Measurements from ENCODE around the gene HIBADH.

The HIBADH gene

GRCh38 chr7:27662490-27663205 lies at the start of gene HIBADH:
HIBADH (minus strand) TSS chr7:27662883; CDS start chr7:27662788, 95 bp downstream.
- DNase-seq: peak; percentile 96

- DNase-seq: no peak
Measured at GRCh38 chr7:27712217-27712616, 49.5 kb upstream of the HIBADH start.

DNA sequence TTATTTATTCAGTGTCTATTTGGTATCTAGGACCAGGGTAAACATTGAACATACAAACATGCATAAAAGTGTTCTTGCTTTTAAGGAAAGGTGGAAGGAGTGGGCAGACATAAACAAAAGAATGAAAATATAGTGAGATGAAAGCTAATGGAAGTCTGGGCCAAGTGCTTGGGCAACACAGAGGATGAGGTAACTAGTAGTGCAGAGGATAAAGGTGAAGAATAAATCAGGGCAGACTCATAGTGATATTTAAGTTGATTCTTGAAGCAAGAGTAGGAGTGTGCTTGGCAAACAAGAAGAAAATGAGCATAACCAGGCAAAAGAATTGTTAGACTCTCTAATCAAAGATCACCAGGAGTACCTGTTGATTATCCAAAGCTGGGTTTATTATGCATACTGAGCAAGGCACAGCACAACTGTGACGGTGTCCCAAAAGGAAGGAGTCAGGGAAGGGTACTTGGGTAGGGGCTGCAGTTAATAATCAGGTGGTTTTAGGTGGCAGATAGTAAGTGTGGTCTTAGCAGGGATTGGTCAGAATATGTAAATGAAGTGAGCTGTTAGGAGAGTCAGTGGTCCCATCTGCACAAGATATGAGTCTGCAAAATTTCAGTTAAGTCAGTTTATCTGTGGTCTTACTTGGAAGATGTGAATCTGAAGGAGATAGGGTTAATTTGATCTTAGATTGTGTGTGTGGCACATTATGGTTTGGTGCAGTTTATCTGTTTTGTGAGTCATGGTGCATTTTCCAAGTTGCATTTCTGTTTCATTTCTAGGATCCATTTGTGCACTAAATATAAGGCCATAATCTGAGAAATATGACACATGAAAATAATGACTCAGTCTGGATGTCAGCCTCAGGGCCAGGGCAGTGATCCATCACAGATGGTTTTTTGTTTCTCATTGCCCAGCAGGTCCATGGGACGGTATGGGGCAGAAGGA lies 46.7 kb upstream of the HIBADH start:
- no peak for DNase-seq

DNA sequence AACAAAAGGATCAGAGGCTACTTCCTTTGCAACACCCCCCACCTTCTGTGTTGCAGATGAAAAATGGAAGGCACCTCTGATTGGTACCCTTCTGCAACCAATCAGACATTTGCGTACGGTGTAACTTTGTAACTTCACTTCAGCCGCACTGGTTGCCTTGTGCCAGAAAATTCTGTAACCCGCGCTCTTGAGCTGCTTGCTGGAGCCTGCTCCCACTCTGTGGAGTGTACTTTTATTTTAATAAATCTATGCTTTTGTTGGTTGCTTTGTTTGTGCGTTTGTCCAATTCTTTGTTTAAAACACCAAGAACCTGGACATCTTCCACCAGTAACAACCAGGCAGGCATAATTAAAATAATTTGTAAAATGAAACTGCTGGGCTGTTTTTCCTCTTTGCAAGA lies 45.8 kb upstream of the HIBADH start:
- no peak for DNase-seq

DNA sequence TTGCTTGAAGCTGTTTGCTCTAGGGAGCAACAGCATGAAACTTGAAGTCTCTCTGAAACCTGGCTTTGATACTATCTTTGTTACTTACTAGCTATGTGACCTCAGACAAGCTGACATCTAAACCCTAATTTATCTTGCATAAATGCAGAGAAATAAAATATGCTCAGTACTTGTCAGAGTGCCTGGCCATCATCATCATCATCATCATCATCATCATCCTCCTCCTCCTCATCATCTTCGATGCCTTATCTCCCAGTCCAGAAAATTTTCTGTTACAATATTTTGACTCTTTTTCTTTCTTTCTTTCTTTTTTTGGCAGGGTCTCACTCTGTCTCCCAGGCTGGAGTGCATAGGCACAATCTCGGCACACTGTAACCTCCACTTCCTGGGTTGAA lies 42.5 kb upstream of the HIBADH start:
- DNase-seq: no peak

- DNase-seq: no peak
Measured at GRCh38 chr7:27704422-27705199, 41.9 kb upstream of the HIBADH start.

GRCh38 chr7:27703181-27703580 lies 40.5 kb upstream of the HIBADH start:
- DNase-seq: no peak

- DNase-seq: no peak
Measured at GRCh38 chr7:27700501-27700900, 37.8 kb upstream of the HIBADH start.

- no peak for DNase-seq
Measured at GRCh38 chr7:27699751-27700150, 37.1 kb upstream of the HIBADH start.

DNA sequence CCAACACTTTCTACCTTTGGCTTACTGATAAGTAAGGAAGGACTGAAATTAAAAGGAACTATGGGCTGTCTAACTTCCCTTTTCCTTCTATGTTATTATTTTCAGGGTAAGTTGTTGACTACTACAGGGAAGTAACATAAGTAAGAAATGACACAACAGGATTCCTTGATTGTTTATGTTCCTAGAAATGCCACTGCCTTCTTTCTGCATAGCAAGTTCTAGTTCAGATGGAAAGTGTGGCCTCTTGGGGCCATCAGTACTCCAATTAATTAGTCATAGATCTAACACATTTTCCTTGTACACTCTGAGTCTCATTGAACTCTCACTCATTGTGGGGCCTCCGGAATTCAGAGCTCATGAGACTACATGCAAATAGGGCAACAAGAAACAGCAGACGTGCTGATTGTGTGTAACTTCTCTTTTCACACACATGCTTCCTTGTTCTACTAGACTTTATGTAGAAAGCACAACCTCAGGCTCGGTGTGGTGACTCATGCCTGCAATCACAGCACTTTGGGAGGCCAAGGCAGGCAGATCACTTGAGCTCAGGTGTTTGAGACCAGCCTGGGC lies 35.3 kb upstream of the HIBADH start:
- no peak for DNase-seq

DNA sequence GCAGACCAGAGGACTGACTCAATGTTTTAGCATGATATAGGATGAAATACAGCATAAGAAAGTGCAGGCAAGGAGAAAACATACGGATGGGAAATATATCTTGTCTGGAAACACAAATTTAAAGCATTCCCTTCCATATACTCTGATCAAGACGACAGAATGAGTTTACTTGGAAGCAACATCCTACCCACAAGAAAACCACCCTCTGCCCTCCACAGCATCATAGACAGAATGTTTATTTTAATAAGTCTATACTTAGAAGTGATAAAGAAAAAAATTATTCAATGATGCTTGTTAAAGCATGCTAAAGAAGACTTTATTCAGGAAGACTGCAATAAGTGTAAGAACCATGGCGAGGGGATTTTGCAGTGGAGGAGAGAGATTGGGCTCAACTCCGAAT lies 32.4 kb upstream of the HIBADH start:
- DNase-seq: no peak

- DNase-seq: no peak
Measured at GRCh38 chr7:27693794-27694193, 31.1 kb upstream of the HIBADH start.

DNA sequence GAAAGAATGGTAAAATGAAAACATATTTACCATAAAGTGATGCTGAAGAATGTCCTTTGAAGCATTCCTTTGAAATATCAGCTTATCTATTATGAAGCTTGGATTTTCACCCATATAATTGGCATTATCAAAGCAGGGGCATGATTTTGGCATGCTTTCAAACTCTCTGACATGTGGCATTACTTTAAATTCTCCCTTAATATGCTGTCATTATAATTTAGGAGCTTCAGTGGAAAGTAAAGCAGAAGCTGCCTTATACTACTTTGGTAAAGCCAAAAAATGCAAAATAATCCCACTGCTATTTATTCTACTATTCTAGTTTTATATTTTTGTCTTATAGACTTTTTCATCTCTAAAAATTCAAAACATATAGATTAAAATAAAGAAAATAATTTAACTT lies 28.0 kb upstream of the HIBADH start:
- DNase-seq: no peak

DNA sequence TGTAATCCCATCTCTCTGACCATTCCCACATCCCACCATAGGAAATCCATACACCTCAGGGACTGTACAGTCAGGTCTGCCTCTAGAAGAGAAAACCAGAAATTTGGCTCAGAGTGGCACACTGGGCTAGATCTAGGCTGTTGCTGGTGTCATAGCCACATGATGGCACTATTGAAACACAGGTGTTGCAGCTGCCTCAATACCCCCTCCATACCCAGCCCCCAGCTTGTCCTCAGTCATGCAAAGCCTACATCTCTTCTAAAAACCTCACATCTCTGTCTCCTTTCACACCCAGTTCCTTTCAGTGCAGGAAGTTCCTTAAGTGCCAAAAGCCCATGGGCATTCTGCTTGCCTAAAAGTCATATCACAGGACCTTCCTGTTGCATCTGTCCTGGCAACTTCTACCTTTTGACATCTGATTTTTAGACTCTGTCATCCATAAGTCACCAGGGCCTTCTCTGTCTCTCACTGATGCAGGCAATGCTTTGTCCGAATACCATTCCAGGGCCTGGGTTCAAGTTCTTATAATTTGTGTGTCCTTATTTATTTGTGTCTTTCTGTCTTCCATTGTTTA lies 27.0 kb upstream of the HIBADH start:
- DNase-seq: no peak

- DNase-seq: no peak
Measured at GRCh38 chr7:27689150-27689549, 26.5 kb upstream of the HIBADH start.

- no peak for DNase-seq
Measured at GRCh38 chr7:27688646-27689045, 26.0 kb upstream of the HIBADH start.

DNA sequence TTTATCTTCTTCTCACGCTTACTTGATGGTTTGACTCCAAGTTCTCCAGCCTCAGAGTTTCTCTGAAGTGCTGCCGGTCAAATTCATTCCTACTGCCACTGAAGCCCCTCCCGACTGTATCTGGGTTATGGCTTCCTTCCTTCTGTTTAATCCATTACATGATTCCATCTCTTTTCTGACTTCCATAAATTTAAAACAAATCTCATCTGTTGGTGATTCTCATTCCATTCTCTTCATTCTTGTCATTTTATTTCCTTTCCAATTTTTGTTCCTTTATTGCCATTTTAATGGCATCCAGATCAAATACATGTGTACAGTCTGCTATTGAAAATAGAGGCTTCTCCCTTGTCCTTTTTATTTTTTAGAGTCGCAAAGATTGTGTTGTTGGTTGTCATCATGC lies 25.4 kb upstream of the HIBADH start:
- DNase-seq: no peak

- DNase-seq: no peak
Measured at GRCh38 chr7:27686315-27686714, 23.6 kb upstream of the HIBADH start.

DNA sequence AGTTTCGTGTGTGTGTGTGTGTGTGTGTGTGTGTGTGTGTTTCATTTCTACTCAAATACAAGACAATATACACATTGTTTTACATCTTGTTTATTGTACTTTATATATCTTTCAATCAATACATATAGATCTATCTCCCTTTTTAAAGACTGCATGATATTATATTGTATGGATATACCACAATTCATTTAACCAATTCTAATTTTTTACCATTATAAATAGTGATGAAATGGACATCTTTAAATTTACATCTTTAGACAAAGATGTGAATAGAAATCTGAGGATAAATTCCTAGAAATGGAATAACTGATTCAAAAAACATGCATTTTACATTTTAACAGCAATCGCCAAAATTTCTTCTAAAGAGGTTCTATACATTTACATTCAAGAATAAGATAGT lies 23.2 kb upstream of the HIBADH start:
- DNase-seq: no peak

DNA sequence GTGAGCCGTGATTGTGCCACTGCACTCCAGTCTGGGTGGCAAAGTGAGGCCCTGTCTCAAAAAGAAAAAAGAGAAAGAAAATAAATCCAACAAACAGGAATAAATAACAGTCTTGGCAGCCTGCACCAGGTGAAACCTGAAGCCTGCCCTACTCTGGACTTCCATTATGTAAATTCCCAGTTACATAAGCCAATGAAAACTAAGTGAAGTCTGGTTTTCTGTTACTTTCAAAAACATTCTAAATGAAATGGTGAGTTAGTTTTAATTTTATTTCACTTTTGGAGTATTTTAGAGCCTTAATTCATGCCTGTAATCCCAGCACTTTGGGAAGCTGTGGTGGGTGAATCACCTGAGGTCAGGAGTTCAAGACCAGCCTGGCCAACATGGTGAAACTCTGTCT lies 22.5 kb upstream of the HIBADH start:
- no peak for DNase-seq

DNA sequence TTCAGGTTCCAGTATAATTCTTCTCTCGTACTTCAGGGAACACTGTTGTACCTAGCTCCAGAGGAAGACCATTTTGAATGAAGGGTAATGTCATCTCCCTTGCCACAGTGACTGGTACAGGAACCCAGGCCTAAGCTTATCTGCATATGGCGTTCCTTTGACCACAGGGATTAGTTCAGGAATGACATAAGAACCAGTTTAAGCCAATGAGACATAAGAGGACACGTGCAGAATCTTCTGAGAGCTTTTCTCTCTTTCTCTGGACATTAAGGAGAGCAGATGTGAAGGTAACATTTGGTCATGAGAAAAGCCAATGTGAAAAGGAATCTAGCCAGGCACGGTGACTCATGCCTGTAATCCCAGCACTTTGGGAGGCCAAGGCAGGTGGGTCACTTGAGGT lies 21.8 kb upstream of the HIBADH start:
- no peak for DNase-seq

GRCh38 chr7:27680610-27681009 lies 17.9 kb upstream of the HIBADH start:
- no peak for DNase-seq
